Panc1 (cell line): ENCODE measurements around the gene IL10RB. TPM values are rescaled to one million over a fixed set of nuclear protein-coding genes. Genes with fewer than 3 reads are reported as not detected.

Experiments
- ATAC-seq: fragments of 200-7000 bp; cut with Tn5 transposase; 2 replicates; pipeline ENCODE4 v1.9.1; 2020; ENCODE audit warnings: mild to moderate bottlenecking, moderate library complexity
- BruUV-seq: library from RNA; stranded (reverse); fragments of 400-500 nt; replicated peaks from 2 replicates; lab custom pipeline; 2021; lab: Mats Ljungman, UMichigan
- CTCF ChIA-PET: fragments of 300-600 bp; sonication (Branson Sonifier 250); formaldehyde crosslinking; loops from one replicate; lab custom pipeline; 2022; ENCODE audit warnings: antibody characterized with exemption; lab: Charles Lee
- POLR2A ChIA-PET: fragments of 300-600 bp; sonication (Branson Sonifier 250); formaldehyde crosslinking; loops from one replicate; lab custom pipeline; 2022; ENCODE audit warnings: antibody characterized with exemption; lab: Charles Lee
- DNase-seq: peaks from one replicate; pipeline ENCODE4 v3.0.0-alpha.2; 2010; ENCODE audit warnings: low read depth, low spot score
- H3K27ac ChIP-seq: 2 replicates; pipeline ENCODE4 v1.5.1; 2011; ENCODE audit warnings: mild to moderate bottlenecking, low read length, inconsistent platforms
- H3K27me3 ChIP-seq: fragments of 200-500 bp; sonication (Bioruptor generic); 2 replicates; pipeline ENCODE4 v1.6.0; 2014; ENCODE audit warnings: low read length, inconsistent platforms; ENCODE audit not compliant: control insufficient read depth, insufficient read depth
- H3K36me3 ChIP-seq: fragments of 200-500 bp; sonication (Bioruptor generic); 2 replicates; pipeline ENCODE4 v1.5.1; 2014; ENCODE audit warnings: inconsistent platforms, mild to moderate bottlenecking, low read length, moderate library complexity; ENCODE audit not compliant: control insufficient read depth, insufficient read depth
- H3K4me1 ChIP-seq: 2 replicates; pipeline ENCODE4 v1.5.1; 2011; ENCODE audit warnings: inconsistent platforms, mild to moderate bottlenecking, low read length, moderate library complexity; ENCODE audit not compliant: control insufficient read depth, insufficient read depth
- H3K4me3 ChIP-seq, 2 experiments: 2 replicates each; pipeline ENCODE4 v1.5.1; 2011 to 2012; ENCODE audit warnings: low read depth in 2 of 2, low read length in 2 of 2, mild to moderate bottlenecking in 2 of 2, inconsistent platforms in 1 of 2, moderate library complexity in 1 of 2
- H3K9me3 ChIP-seq: fragments of 200-500 bp; sonication (Bioruptor generic); 2 replicates; pipeline ENCODE4 v1.5.1; 2014; ENCODE audit warnings: low read depth, mild to moderate bottlenecking, inconsistent platforms, low read length, moderate library complexity; ENCODE audit not compliant: control insufficient read depth, insufficient read depth
- POLR2AphosphoS5 ChIP-seq: IDR thresholded peaks from 2 replicates; pipeline ENCODE4 v1.6.1; 2012; ENCODE audit warnings: mild to moderate bottlenecking, low read depth, low read length, moderate library complexity
- SIN3A ChIP-seq: IDR thresholded peaks from 2 replicates; pipeline ENCODE4 v1.6.1; 2012; ENCODE audit warnings: low read depth, mild to moderate bottlenecking, low read length, moderate library complexity, borderline replicate concordance; ENCODE audit not compliant: insufficient read depth
- TCF7L2 ChIP-seq: IDR thresholded peaks from 2 replicates; pipeline ENCODE4 v1.6.1; 2011; ENCODE audit warnings: mild to moderate bottlenecking, low read depth, low read length, inconsistent platforms
- in situ Hi-C: cut with HindIII; loops from 2 replicates; pipeline ENCODE4 v1.10.0; 2016; ENCODE audit warnings: low sequenced_read_pairs, low pct_unique_long_range_greater_than_20kb
- intact Hi-C: fragments of 100-400 bp; cut with micrococcal nuclease; formaldehyde crosslinking; loops from one replicate; pipeline ENCODE4 v1.10.0; 2022; ENCODE audit not compliant: unreplicated experiment
- total RNA-seq: library from RNA; stranded (reverse); gene quantifications from one replicate; pipeline ENCODE4 v1.2.1, GENCODE V29; 2021; ENCODE audit not compliant: unreplicated experiment
- TF ChIP-seq, protein P1 (sequence below): fragments of 450-650 bp; IDR thresholded peaks from 2 replicates; pipeline ENCODE4 v1.5.1; 2017; ENCODE audit warnings: mild to moderate bottlenecking
- TF ChIP-seq, protein P2 (sequence below), 2 experiments: IDR thresholded peaks; 2 replicates each; pipeline ENCODE4 v1.6.1; 2011 to 2012; ENCODE audit warnings: low read depth in 2 of 2, control low read depth in 1 of 2, low read length in 1 of 2, mild to moderate bottlenecking in 1 of 2, moderate library complexity in 1 of 2; ENCODE audit not compliant: insufficient read depth in 1 of 2

The IL10RB gene
- total RNA-seq, 1 experiment from 2014 or later, result 17.7 TPM

DNA sequence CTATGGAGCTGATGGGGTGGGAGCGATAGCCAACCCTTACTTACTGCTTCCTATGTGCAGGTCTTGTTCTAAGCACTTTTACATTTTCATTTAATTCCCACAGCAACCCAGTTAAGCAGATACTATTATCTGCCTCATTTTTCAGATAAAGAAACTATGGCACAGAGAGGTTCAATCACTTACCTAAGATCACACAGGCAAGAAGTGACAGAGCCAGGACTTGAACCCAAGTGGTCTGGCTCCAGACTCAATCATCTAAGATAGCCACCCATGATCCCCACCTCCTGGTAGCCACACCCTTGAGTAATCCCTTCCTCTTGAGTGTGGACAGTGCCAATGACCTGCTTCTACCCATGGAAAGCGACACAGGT, 35.5 kb downstream of the IL10RB start:
- TF ChIP-seq, protein P1, sequence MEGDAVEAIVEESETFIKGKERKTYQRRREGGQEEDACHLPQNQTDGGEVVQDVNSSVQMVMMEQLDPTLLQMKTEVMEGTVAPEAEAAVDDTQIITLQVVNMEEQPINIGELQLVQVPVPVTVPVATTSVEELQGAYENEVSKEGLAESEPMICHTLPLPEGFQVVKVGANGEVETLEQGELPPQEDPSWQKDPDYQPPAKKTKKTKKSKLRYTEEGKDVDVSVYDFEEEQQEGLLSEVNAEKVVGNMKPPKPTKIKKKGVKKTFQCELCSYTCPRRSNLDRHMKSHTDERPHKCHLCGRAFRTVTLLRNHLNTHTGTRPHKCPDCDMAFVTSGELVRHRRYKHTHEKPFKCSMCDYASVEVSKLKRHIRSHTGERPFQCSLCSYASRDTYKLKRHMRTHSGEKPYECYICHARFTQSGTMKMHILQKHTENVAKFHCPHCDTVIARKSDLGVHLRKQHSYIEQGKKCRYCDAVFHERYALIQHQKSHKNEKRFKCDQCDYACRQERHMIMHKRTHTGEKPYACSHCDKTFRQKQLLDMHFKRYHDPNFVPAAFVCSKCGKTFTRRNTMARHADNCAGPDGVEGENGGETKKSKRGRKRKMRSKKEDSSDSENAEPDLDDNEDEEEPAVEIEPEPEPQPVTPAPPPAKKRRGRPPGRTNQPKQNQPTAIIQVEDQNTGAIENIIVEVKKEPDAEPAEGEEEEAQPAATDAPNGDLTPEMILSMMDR, result no peak
- TF ChIP-seq TCF7L2 (no peak), SIN3A (no peak), POLR2AphosphoS5 (no peak)
- TF ChIP-seq, protein P2, sequence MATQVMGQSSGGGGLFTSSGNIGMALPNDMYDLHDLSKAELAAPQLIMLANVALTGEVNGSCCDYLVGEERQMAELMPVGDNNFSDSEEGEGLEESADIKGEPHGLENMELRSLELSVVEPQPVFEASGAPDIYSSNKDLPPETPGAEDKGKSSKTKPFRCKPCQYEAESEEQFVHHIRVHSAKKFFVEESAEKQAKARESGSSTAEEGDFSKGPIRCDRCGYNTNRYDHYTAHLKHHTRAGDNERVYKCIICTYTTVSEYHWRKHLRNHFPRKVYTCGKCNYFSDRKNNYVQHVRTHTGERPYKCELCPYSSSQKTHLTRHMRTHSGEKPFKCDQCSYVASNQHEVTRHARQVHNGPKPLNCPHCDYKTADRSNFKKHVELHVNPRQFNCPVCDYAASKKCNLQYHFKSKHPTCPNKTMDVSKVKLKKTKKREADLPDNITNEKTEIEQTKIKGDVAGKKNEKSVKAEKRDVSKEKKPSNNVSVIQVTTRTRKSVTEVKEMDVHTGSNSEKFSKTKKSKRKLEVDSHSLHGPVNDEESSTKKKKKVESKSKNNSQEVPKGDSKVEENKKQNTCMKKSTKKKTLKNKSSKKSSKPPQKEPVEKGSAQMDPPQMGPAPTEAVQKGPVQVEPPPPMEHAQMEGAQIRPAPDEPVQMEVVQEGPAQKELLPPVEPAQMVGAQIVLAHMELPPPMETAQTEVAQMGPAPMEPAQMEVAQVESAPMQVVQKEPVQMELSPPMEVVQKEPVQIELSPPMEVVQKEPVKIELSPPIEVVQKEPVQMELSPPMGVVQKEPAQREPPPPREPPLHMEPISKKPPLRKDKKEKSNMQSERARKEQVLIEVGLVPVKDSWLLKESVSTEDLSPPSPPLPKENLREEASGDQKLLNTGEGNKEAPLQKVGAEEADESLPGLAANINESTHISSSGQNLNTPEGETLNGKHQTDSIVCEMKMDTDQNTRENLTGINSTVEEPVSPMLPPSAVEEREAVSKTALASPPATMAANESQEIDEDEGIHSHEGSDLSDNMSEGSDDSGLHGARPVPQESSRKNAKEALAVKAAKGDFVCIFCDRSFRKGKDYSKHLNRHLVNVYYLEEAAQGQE (IDR thresholded peaks at IDR 0.05; ENCODE audit: insufficient read depth in 1 of 2, low read depth in 2 of 2, low read length in 1 of 2), result no peak
- intact Hi-C loops (no loop called here), in situ Hi-C loops (no loop called here)
- ChIA-PET CTCF (no interaction called here), POLR2A (no interaction called here)
- no peaks in the 10 kb centered on the region for H3K4me1 ChIP-seq
- H3K27me3 ChIP-seq, result no peaks in the 10 kb centered on the region
- H3K36me3 ChIP-seq, result no peaks in the 10 kb centered on the region
- no peaks in the 10 kb centered on the region for H3K9me3 ChIP-seq
- no peak for DNase-seq
- no TSS peak for BruUV-seq
- no peak overlapping the region for H3K27ac ChIP-seq
- H3K4me3 ChIP-seq, result no peak overlapping the region
- ATAC-seq, result no peak

DNA sequence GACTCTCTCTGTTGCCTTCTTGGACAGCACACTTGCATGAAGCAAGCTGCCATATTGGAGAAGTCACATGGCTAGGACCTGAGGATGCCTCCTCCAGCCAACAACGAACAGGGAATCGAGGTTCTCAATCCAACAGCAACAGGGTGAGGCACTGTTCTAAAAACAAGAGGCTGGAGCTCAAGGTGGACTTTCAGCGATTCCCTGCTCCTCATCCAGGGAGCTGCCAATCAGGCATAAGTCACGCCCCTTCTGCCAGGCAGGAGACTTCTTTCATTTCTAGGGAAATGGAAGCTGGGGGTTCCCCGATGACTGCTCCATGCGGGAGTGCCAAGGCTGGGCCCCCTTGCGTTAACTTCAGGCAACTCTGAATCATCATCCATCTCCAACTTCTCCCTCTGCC, 35.9 kb downstream of the IL10RB start:
- intact Hi-C loops (no loop called here), in situ Hi-C loops (no loop called here)
- no peaks in the 10 kb centered on the region for H3K27me3 ChIP-seq
- ChIA-PET POLR2A (no interaction called here), CTCF (no interaction called here)
- no peak overlapping the region for H3K4me3 ChIP-seq
- TF ChIP-seq TCF7L2 (no peak), POLR2AphosphoS5 (no peak), SIN3A (no peak)
- TF ChIP-seq, protein P1, result no peak
- TF ChIP-seq, protein P2 (IDR thresholded peaks at IDR 0.05; ENCODE audit: insufficient read depth in 1 of 2, low read depth in 2 of 2, low read length in 1 of 2), result no peak
- no peak overlapping the region for H3K27ac ChIP-seq
- ATAC-seq (no peak), DNase-seq (no peak)
- BruUV-seq, result no TSS peak
- H3K9me3 ChIP-seq, result no peaks in the 10 kb centered on the region
- no peaks in the 10 kb centered on the region for H3K36me3 ChIP-seq
- H3K4me1 ChIP-seq, result no peaks in the 10 kb centered on the region
